GM23338 (cell line): ENCODE results near the gene NACAD. TPM values are rescaled to one million over a fixed set of nuclear protein-coding genes. Genes with fewer than 3 reads are reported as not detected.

Experiments
- ATAC-seq: fragments of 200-7000 bp; cut with Tn5 transposase; 3 replicates; pipeline ENCODE4 v1.9.1; 2020
- DNase-seq: peaks from one replicate; pipeline ENCODE4 v3.0.0-alpha.2; 2015; ENCODE audit warnings: low spot score
- H2AFZ ChIP-seq: fragments of 200-600 bp; sonication (generic); 2 replicates; pipeline ENCODE4 v1.8.0; 2016; ENCODE audit warnings: antibody characterized with exemption, mild to moderate bottlenecking, moderate library complexity
- H3F3A ChIP-seq: fragments of 200-600 bp; sonication (generic); replicated peaks from 2 replicates; pipeline ENCODE4 v1.8.0; 2017; ENCODE audit warnings: antibody characterized with exemption, mixed run types, low read depth
- H3K27ac ChIP-seq: fragments of 200-600 bp; sonication (generic); 2 replicates; pipeline ENCODE4 v1.6.1; 2016; ENCODE audit warnings: low read depth
- H3K27me3 ChIP-seq: fragments of 200-600 bp; sonication (generic); 2 replicates; pipeline ENCODE4 v1.8.0; 2016; ENCODE audit warnings: mild to moderate bottlenecking, mixed run types, moderate library complexity; ENCODE audit not compliant: insufficient read depth
- H3K36me3 ChIP-seq: fragments of 200-600 bp; sonication (generic); 2 replicates; pipeline ENCODE4 v1.8.0; 2016; ENCODE audit warnings: mild to moderate bottlenecking; ENCODE audit not compliant: insufficient read depth
- H3K4me1 ChIP-seq: fragments of 200-600 bp; sonication (generic); 2 replicates; pipeline ENCODE4 v1.8.0; 2016; ENCODE audit warnings: mild to moderate bottlenecking, moderate library complexity; ENCODE audit not compliant: insufficient read depth
- H3K4me2 ChIP-seq: fragments of 200-600 bp; sonication (generic); 2 replicates; pipeline ENCODE4 v1.7.1; 2017; ENCODE audit warnings: mixed run types
- H3K4me3 ChIP-seq: fragments of 200-600 bp; sonication (generic); 2 replicates; pipeline ENCODE4 v1.6.1; 2016; ENCODE audit warnings: mixed run types
- H3K79me2 ChIP-seq: fragments of 200-600 bp; sonication (generic); replicated peaks from 2 replicates; pipeline ENCODE4 v1.8.0; 2017; ENCODE audit warnings: mild to moderate bottlenecking; ENCODE audit not compliant: insufficient read depth
- H3K9me2 ChIP-seq: fragments of 200-600 bp; sonication (generic); 2 replicates; pipeline ENCODE4 v1.8.0; 2017; ENCODE audit not compliant: insufficient read depth
- H4K20me1 ChIP-seq: fragments of 200-600 bp; sonication (generic); replicated peaks from 2 replicates; pipeline ENCODE4 v1.8.0; 2017; ENCODE audit warnings: mild to moderate bottlenecking; ENCODE audit not compliant: insufficient read depth
- H3K27ac Mint-ChIP-seq: 2 replicates; pipeline ENCODE4 v1.8.0; 2020; ENCODE audit warnings: inconsistent platforms, mild to moderate bottlenecking, moderate library complexity, mixed read lengths
- H3K27me3 Mint-ChIP-seq: 3 replicates; pipeline ENCODE4 v1.8.0; 2022; ENCODE audit warnings: low read depth, mild to moderate bottlenecking, moderate library complexity, mixed read lengths, inconsistent platforms; ENCODE audit not compliant: insufficient read depth, poor library complexity
- H3K36me3 Mint-ChIP-seq: 3 replicates; pipeline ENCODE4 v1.8.0; 2021; ENCODE audit warnings: low read depth, mild to moderate bottlenecking, inconsistent platforms, moderate library complexity, mixed read lengths
- H3K4me1 Mint-ChIP-seq: 3 replicates; pipeline ENCODE4 v1.8.0; 2020; ENCODE audit warnings: mild to moderate bottlenecking, inconsistent platforms, mixed read lengths
- H3K4me3 Mint-ChIP-seq: 3 replicates; pipeline ENCODE4 v1.8.0; 2021; ENCODE audit warnings: moderate library complexity, mild to moderate bottlenecking, inconsistent platforms, mixed read lengths
- H3K9me3 Mint-ChIP-seq: 3 replicates; pipeline ENCODE4 v1.8.0; 2020; ENCODE audit warnings: moderate library complexity, mild to moderate bottlenecking, inconsistent platforms, mixed read lengths
- CREB1 ChIP-seq: fragments of 250-450 bp; sonication (Bioruptor Pico); IDR thresholded peaks from 2 replicates; pipeline ENCODE4 v1.5.0; 2020; ENCODE audit warnings: low read depth, mild to moderate bottlenecking, moderate library complexity
- JUNB ChIP-seq: IDR thresholded peaks from one replicate; pipeline ENCODE4 v1.6.1; 2016; ENCODE audit warnings: antibody characterized with exemption; ENCODE audit not compliant: unreplicated experiment
- NANOG ChIP-seq: IDR thresholded peaks from 2 replicates; pipeline ENCODE4 v1.6.1; 2016; ENCODE audit warnings: antibody characterized with exemption, borderline replicate concordance
- POLR2AphosphoS5 ChIP-seq: IDR thresholded peaks from 2 replicates; pipeline ENCODE4 v1.6.1; 2016; ENCODE audit warnings: antibody characterized with exemption, low read depth
- STAT1 ChIP-seq: IDR thresholded peaks from one replicate; pipeline ENCODE4 v1.6.1; 2016; ENCODE audit warnings: antibody characterized with exemption; ENCODE audit not compliant: unreplicated experiment
- ZNF114 ChIP-seq: fragments of 250-450 bp; sonication (Bioruptor Pico); IDR thresholded peaks from 2 replicates; pipeline ENCODE4 v1.5.0; 2020; ENCODE audit warnings: mild to moderate bottlenecking, moderate library complexity
- polyA plus RNA-seq: library from polyadenylated mRNA; unstranded; fragments of >200 nt; fragmentation: Nextera tagmentation; extraction: Ambion mirVana; gene quantifications from 2 replicates; pipeline ENCODE4 v1.2.1, GENCODE V29; 2016
- total RNA-seq: library from RNA; depleted of rRNA; stranded (reverse); fragments of >200 nt; shearing (Covaris generic); gene quantifications from 2 replicates; pipeline ENCODE4 v1.2.3, GENCODE V29; 2014
- TF ChIP-seq, protein P1 (sequence below), 2 experiments: fragments of 200-600 bp in 1 of 2; sonication (generic) in 1 of 2; conservative IDR thresholded peaks; 2 replicates each; pipeline versions ENCODE4 v1.5.1 to v1.6.1; 2016 to 2017; ENCODE audit warnings: antibody characterized with exemption in 2 of 2, low read depth in 2 of 2, mild to moderate bottlenecking in 2 of 2, moderate library complexity in 1 of 2
- TF ChIP-seq, protein P2 (sequence below): fragments of 250-450 bp; sonication (Bioruptor Pico); IDR thresholded peaks from 2 replicates; pipeline ENCODE4 v1.5.0; 2020; ENCODE audit warnings: mild to moderate bottlenecking, moderate library complexity

The NACAD gene
- total and polyA plus RNA-seq, 2 experiments from 2014 or later = 6.1 to 11.2 TPM

DNA sequence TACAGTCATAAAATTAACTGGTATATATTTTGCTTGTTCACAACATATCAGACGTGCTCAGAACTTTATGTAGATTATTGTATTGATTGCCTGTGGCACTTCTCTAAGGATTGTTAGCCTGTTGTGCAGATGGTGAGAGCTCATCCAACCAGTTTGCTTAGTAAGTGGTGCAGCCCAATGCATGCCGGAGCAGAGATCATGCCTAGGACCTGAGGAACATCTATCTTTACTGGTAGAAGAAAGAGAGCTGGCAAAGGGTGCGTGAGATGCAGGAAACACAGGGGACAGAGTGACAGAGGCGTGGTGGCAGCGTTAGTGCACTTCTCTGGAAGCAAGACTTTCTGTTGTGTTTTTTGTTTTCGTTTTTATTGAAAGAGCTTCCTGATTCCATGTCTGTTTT lies 52.9 kb downstream of the NACAD start:
- peaks cover 27% of the 10 kb centered on the region for H3K4me1 Mint-ChIP-seq
- H3K4me3 Mint-ChIP-seq = no peak overlapping the region
- H3K27ac Mint-ChIP-seq = no peak overlapping the region
- ATAC-seq = no peak
- no peaks in the 10 kb centered on the region for H3K27me3 ChIP-seq
- H3K4me2 ChIP-seq = no peak overlapping the region
- peaks cover 4% of the 10 kb centered on the region; the same call in 1 of the 2 replicates for H3K36me3 ChIP-seq
- no peak overlapping the region for H2AFZ ChIP-seq
- peaks cover 7% of the 10 kb centered on the region; the same call in 1 of the 2 replicates for H3K4me1 ChIP-seq
- no peaks in the 10 kb centered on the region for H3K9me2 ChIP-seq
- DNase-seq = no peak
- peaks cover 54% of the 10 kb centered on the region for H3K79me2 ChIP-seq
- H4K20me1 ChIP-seq = peaks cover 4% of the 10 kb centered on the region
- peaks cover 4% of the 10 kb centered on the region for H3K27me3 Mint-ChIP-seq
- H3K9me3 Mint-ChIP-seq = no peaks in the 10 kb centered on the region
- H3K4me3 ChIP-seq = no peak overlapping the region
- TF ChIP-seq, protein P1, sequence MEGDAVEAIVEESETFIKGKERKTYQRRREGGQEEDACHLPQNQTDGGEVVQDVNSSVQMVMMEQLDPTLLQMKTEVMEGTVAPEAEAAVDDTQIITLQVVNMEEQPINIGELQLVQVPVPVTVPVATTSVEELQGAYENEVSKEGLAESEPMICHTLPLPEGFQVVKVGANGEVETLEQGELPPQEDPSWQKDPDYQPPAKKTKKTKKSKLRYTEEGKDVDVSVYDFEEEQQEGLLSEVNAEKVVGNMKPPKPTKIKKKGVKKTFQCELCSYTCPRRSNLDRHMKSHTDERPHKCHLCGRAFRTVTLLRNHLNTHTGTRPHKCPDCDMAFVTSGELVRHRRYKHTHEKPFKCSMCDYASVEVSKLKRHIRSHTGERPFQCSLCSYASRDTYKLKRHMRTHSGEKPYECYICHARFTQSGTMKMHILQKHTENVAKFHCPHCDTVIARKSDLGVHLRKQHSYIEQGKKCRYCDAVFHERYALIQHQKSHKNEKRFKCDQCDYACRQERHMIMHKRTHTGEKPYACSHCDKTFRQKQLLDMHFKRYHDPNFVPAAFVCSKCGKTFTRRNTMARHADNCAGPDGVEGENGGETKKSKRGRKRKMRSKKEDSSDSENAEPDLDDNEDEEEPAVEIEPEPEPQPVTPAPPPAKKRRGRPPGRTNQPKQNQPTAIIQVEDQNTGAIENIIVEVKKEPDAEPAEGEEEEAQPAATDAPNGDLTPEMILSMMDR (conservative IDR thresholded peaks at IDR 0.05; ENCODE audit: low read depth in 2 of 2) = no peak
- TF ChIP-seq STAT1 (no peak), ZNF114 (CRISPR knock-in tag) (no peak), CREB1 (CRISPR knock-in tag) (no peak), NANOG (no peak), JUNB (no peak), POLR2AphosphoS5 (no peak)
- TF ChIP-seq, protein P2, sequence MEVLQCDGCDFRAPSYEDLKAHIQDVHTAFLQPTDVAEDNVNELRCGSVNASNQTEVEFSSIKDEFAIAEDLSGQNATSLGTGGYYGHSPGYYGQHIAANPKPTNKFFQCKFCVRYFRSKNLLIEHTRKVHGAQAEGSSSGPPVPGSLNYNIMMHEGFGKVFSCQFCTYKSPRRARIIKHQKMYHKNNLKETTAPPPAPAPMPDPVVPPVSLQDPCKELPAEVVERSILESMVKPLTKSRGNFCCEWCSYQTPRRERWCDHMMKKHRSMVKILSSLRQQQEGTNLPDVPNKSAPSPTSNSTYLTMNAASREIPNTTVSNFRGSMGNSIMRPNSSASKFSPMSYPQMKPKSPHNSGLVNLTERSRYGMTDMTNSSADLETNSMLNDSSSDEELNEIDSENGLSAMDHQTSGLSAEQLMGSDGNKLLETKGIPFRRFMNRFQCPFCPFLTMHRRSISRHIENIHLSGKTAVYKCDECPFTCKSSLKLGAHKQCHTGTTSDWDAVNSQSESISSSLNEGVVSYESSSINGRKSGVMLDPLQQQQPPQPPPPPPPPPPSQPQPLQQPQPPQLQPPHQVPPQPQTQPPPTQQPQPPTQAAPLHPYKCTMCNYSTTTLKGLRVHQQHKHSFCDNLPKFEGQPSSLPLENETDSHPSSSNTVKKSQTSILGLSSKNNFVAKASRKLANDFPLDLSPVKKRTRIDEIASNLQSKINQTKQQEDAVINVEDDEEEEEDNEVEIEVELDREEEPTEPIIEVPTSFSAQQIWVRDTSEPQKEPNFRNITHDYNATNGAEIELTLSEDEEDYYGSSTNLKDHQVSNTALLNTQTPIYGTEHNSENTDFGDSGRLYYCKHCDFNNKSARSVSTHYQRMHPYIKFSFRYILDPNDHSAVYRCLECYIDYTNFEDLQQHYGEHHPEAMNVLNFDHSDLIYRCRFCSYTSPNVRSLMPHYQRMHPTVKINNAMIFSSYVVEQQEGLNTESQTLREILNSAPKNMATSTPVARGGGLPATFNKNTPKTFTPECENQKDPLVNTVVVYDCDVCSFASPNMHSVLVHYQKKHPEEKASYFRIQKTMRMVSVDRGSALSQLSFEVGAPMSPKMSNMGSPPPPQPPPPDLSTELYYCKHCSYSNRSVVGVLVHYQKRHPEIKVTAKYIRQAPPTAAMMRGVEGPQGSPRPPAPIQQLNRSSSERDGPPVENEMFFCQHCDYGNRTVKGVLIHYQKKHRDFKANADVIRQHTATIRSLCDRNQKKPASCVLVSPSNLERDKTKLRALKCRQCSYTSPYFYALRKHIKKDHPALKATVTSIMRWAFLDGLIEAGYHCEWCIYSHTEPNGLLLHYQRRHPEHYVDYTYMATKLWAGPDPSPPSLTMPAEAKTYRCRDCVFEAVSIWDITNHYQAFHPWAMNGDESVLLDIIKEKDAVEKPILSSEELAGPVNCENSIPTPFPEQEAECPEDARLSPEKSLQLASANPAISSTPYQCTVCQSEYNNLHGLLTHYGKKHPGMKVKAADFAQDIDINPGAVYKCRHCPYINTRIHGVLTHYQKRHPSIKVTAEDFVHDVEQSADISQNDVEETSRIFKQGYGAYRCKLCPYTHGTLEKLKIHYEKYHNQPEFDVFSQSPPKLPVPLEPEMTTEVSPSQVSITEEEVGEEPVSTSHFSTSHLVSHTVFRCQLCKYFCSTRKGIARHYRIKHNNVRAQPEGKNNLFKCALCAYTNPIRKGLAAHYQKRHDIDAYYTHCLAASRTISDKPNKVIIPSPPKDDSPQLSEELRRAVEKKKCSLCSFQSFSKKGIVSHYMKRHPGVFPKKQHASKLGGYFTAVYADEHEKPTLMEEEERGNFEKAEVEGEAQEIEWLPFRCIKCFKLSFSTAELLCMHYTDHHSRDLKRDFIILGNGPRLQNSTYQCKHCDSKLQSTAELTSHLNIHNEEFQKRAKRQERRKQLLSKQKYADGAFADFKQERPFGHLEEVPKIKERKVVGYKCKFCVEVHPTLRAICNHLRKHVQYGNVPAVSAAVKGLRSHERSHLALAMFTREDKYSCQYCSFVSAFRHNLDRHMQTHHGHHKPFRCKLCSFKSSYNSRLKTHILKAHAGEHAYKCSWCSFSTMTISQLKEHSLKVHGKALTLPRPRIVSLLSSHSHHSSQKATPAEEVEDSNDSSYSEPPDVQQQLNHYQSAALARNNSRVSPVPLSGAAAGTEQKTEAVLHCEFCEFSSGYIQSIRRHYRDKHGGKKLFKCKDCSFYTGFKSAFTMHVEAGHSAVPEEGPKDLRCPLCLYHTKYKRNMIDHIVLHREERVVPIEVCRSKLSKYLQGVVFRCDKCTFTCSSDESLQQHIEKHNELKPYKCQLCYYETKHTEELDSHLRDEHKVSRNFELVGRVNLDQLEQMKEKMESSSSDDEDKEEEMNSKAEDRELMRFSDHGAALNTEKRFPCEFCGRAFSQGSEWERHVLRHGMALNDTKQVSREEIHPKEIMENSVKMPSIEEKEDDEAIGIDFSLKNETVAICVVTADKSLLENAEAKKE (CRISPR knock-in tag) = no peak
- peaks cover 16% of the 10 kb centered on the region for H3K36me3 Mint-ChIP-seq
- no peak overlapping the region; the same call in 1 of the 2 replicates for H3K27ac ChIP-seq
- no peaks in the 10 kb centered on the region for H3F3A ChIP-seq
